Nucleus accumbens (tissue), 56 donors: ENCODE data around the gene CYP27C1.
A peak's percentile ranks its signal among the peaks of the same experiment; 100 is the strongest.
"Not testable (repeated sequence)": the region's sequence is repeated elsewhere in the genome, so short reads cannot be mapped to it uniquely, and the experiment has no call there.

ENCODE experiments used
- DNase-seq, 56 donors: peaks; one replicate each; lab custom pipeline; 2025; lab: John Stamatoyannopoulos, UW

Gene CYP27C1

GRCh38 chr2:127225186-127225960, 5.3 kb upstream of the CYP27C1 start:
- no peak for DNase-seq

- DNase-seq: not testable (repeated sequence)
Measured at GRCh38 chr2:127224135-127224534, 4.0 kb upstream of the CYP27C1 start.

GRCh38 chr2:127220768-127221527, 849 bp upstream of the CYP27C1 start:
- no peak for DNase-seq

DNA sequence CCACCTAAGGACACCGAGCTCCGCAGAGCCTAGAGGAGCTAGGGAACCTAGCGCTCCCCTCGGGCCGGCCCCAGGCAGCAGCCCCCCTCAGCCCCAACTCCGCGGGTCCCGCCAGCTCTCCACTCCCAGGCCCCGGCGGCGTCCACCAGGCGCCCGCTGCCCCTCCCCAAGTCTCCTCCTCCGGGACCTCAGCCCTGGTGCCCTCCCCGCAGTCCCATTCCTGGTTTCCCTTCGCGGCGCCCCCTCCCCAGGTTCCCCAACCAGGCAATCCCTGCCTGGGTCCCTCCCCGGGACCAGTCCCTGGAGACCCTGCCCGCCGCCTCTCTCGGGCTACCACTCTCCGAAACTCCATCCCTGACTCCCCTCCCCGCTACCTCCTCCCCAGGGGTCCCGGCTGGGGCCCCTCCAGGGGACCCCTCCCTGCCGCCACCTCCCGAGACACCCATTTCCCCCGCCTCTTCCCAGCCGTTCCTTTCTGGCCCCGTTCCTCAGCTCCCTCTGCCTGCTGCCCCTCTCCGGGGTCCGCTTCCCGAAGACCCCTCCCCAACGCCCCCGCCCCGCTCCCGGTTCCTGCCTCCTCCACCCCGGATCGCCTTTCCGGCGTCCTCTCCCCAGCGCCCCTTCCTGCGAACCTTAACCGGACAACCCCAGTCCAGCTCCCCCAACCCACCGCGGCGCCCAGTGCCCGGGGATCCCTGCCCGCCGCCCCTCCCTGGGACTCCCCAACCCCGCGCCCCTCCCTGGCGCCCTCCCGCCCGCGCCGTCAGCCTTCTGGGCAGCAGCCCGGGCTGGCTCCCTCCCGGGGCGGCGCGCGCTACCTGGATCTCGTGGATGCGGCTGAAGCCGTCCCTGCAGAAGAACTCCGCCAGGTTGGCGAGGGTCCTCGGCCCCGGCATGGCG, 678 bp downstream of the CYP27C1 start:
- DNase-seq: peak in 2 of 56 donors; percentile 19 to 33

- DNase-seq: no peak
Measured at GRCh38 chr2:127218812-127219170, 1.3 kb downstream of the CYP27C1 start.

DNA sequence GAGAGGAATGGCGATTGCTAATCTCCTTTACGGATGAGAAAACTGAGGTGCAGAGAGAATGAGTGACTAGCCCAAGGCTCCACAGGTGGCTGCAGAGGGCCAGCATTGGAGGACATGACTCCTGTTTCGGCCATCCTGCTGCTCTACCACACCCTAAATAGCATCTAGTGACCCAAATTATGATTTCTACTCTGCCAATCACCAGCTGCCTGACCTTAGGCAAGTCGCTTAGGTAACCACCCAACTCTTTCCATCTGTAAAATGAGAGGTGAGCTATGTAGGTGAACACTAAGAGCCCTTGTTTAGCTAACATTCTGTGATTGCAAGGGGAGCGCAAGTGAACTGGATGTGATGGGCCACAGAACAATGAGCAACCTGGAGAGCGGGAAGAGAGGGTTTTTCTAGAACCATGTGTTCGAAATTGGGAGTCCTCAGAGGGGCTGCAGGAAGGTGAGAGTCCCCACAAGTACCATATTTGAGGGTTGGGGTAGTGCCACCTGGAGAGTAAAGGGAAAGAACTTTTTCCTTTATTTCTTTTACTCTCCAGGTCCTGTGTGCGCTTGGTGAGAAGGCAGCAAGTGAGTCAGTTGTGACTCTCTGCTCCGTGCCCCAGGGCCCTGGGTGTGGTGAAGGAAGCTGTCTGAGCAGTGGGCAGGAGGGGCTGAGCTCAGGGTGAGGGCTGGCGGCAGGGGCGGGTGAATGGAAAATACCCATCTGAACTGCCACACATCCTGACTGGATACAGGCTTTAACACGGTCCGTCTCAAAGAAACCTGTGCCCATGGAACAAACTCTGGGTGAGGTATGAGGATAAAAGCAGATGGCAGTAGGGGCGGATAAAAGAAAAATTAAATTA, 2.4 kb downstream of the CYP27C1 start:
- no peak for DNase-seq

- DNase-seq: no peak
Measured at GRCh38 chr2:127216593-127216992, 3.5 kb downstream of the CYP27C1 start.

DNA sequence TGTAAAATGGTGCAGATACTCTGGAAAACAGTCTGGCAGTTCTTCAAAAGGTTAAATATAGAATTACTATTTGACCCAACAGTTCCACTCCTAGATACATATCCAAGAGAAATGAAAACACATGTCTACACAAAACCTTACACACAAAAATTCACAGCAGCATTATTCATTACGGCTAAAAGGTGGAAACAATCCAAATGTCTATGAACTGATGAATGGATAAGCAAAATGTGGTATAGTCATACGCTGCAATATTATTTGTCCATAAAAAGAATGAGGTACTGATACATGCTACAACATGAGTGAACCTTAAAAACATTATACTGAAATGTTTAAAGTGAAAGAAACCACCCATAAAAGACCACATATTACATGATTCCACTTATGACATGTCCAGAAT, 4.0 kb downstream of the CYP27C1 start:
- DNase-seq: no peak

GRCh38 chr2:127214201-127214600, 5.9 kb downstream of the CYP27C1 start:
- DNase-seq: not testable (repeated sequence)

- DNase-seq: no peak
Measured at GRCh38 chr2:127208313-127208712, 11.8 kb downstream of the CYP27C1 start.

DNA sequence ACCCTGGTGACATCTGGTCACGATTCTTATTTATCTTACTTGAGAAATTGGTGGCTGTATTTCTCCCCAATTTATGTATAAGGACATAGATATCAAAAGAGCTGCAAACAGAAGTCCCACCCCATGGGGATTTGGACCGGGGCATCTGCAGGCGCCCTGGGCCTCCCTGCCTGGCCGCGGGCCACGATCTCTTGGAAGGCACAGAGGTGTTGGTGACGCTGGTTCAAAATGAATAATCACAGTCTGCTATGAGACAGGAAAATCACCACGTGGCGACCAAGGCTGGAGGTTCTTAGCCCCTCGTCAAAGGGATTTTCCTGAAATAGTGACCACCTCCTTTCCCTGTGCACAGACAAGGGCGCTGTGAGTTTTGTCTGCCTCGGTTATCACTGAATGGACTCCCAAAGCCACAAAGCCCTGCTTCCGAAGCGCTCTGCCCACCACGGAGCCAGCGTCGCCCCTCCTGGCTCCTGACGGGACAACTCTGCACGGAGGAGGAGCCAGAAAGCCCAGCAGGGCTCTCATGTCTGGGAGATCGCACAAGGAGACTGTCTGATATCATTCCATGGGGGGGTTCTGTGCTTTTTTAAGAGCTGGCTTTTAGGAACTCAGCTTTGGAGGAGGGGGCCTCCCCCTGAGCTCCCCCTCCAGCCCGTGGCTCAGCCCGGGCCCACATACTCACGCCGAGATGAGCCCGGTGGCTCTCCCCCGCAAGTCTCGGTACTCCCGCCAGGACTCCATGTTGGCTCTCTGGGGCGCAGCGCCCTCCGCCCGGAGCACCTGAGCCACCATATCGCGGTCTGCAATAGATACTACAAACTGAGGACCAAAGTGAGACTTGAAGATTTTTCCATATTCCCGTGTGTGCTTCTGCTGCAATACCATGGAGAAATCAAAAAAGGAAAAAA, 14.6 kb downstream of the CYP27C1 start:
- DNase-seq: no peak

GRCh38 chr2:127201452-127201851, 18.6 kb downstream of the CYP27C1 start:
- no peak for DNase-seq

- DNase-seq: no peak
Measured at GRCh38 chr2:127200962-127201361, 19.1 kb downstream of the CYP27C1 start.

DNA sequence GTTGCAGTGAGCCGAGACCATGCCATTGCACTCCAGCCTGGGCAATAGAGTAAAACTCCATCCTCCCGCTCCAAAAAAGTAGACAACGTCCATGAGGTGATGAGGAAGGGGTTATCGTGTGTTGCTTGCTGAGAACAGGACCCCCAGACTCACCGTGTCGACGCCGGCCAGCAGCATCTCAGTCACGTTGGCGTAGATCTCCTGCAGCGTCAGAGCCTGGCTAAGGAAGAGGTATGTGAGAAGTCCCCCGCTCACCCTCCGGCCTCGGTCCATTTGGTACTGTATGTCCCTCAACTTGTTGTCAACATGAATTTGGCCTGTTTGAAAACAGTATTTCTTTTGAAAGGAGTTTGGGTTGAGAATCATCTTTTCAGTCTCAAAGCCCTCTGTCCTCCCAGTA, 20.9 kb downstream of the CYP27C1 start:
- DNase-seq: no peak

- DNase-seq: peak in 6 of 56 donors; percentile 11 to 33 (median 18)
Measured at GRCh38 chr2:127197475-127198385, 22.4 kb downstream of the CYP27C1 start.

- no peak for DNase-seq
Measured at GRCh38 chr2:127196998-127197397, 23.1 kb downstream of the CYP27C1 start.

GRCh38 chr2:127196549-127196948, 23.6 kb downstream of the CYP27C1 start:
- DNase-seq: no peak
